ENCODE results near the gene CTSS.

CTSS gene

DNA sequence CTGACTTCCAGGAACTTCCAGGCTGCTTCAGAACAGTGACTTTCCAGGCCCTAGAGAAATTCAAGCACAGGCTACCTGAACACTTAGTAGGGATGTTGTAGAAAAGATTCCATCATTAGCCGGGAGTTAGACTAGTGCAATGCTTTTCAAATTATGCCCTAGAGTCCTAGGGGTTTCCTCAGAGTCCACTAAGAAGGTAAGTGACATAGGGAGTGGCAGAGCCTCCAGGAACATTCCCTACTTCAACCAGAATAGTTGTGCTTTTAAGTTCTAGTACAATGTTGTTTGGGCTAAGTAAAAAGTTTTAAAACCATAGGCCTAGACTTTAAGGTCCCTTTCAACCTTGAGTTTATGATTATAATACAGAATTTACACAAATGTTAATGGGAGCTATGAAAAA, 59.5 kb downstream of the CTSS start:
- in situ Hi-C loops (cut with MboI; ENCODE audit: low sequenced_read_pairs), result no loop called here

GRCh38 chr1:150703427-150703826, 62.2 kb downstream of the CTSS start:
- in situ Hi-C loops (cut with MboI; ENCODE audit: low sequenced_read_pairs), result no loop called here

GRCh38 chr1:150696995-150697927, 68.3 kb downstream of the CTSS start, which contains the start of gene GOLPH3L:
GOLPH3L (minus strand) TSS chr1:150697154; CDS start chr1:150694838, 2,316 bp downstream.
- in situ Hi-C loops (cut with MboI; ENCODE audit: low sequenced_read_pairs), result no loop called here

- in situ Hi-C loops (cut with MboI; ENCODE audit: low sequenced_read_pairs), result no loop called here
Observed at GRCh38 chr1:150696590-150696989, 69.0 kb downstream of the CTSS start.

- in situ Hi-C loops (cut with MboI; ENCODE audit: low sequenced_read_pairs), result no loop called here
Observed at GRCh38 chr1:150696162-150696561, 69.4 kb downstream of the CTSS start.

DNA sequence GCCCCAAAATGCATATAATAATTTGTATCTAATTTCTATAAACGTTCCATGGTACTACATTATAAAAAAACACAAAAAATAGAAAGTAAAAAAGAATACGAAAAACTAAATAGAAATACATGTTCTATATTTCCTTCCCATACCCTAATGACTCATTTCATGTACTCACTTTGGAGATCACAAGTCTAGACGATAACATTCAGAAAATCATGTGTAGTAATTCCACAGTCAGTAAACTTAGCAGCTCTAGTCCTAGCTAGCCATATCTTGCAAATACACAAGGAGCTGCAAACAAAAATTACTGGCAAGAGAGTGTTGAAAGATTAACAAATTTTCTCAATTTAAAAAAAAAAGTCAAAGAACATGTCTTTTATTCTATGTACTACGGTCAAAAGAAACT, 70.0 kb downstream of the CTSS start:
- in situ Hi-C loops (cut with MboI; ENCODE audit: low sequenced_read_pairs), result no loop called here

DNA sequence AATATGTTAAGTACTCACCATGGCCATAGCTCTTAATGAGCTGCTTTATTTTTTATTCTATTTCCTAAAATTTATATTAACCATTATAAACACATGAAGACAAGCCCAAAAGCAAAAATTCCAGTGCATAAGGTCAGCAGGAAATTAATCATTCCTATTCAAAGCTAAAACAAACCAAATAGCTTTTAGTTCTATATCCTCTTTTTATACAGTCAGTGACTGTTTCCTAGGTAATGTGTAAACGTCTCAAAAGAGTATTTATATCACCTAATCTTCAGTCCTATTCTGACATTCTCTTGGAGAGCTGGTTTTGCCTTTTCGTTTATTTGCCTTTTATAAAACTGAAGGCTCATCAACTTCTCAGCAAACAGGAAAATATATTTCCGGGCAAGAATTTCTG, 72.9 kb downstream of the CTSS start:
- in situ Hi-C loops (cut with MboI; ENCODE audit: low sequenced_read_pairs), result no loop called here

DNA sequence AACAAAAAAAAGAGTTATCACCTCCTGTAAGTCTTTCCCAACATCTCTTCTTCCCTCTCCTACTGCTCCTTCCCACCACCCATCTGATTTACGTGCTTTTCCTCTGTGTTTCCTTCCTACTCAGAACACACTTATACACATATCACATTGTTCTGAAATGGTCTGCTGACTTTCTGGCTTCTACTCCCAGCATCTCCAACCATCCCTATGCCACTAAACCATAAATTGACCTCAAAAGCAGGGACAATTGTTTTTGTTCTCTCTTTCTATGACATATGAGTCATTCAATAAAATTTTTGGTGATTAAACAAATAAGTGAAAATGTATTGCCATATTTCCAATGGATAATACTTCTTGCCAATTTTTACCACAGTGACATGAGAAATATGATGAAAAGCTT, 76.8 kb downstream of the CTSS start:
- in situ Hi-C loops (cut with MboI; ENCODE audit: low sequenced_read_pairs), result no loop called here

GRCh38 chr1:150686275-150686674, 79.3 kb downstream of the CTSS start:
- in situ Hi-C loops (cut with MboI; ENCODE audit: low sequenced_read_pairs), result no loop called here

GRCh38 chr1:150683914-150684313, 81.7 kb downstream of the CTSS start:
- in situ Hi-C loops (cut with MboI; ENCODE audit: low sequenced_read_pairs), result no loop called here

All from hTERT RPE-1 (cell line).